ENCODE data around the gene KRTAP2-4.
"Not testable (repeated sequence)": the region's sequence is repeated elsewhere in the genome, so short reads cannot be mapped to it uniquely, and the experiment has no call there.

The KRTAP2-4 gene, protein sequence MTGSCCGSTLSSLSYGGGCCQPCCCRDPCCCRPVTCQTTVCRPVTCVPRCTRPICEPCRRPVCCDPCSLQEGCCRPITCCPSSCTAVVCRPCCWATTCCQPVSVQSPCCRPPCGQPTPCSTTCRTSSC

DNA sequence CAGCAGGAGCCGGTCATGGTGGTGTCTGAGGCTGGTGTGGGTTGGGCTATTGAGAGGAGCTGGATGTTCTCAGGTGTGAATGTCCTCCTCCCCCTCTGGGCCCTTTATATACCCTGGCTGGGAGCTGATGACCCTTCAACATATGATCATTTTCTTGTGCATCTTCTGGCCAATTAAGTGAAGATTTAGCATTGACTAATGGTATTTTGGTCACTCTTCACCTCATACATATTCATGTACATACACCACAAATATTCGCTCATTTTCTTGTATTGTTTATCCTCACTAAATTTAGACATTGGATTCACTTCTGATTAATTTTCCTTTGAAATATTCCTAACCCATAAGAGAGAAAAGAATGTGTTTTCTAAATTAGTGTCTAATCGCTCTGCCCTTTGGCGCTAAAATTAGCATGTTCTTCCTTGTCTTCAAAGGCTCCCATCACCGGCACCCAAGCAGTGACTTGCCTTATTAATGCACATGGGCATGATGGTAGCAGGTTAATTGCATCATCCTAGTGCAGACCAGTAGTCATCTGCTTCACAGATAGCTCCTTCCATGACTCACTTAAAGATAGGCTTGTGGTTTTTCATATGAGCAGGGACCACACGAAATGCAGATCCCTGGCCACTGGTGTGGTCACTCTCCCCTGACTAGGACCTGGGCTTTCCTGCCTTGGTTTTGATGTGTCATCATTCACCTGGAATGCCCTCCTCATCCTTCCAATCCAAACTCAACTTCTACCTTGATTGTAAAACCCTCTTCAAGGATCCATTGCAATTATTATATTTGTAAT, at the start of gene KRTAP2-4:
Gene KRTAP2-4 (minus strand): TSS at position 51 of the 796 bp plus-strand sequence. CDS start 34 bp downstream, at position 17.
- DNase-seq (ENCODE audit: low spot score): peak; percentile 72

DNA sequence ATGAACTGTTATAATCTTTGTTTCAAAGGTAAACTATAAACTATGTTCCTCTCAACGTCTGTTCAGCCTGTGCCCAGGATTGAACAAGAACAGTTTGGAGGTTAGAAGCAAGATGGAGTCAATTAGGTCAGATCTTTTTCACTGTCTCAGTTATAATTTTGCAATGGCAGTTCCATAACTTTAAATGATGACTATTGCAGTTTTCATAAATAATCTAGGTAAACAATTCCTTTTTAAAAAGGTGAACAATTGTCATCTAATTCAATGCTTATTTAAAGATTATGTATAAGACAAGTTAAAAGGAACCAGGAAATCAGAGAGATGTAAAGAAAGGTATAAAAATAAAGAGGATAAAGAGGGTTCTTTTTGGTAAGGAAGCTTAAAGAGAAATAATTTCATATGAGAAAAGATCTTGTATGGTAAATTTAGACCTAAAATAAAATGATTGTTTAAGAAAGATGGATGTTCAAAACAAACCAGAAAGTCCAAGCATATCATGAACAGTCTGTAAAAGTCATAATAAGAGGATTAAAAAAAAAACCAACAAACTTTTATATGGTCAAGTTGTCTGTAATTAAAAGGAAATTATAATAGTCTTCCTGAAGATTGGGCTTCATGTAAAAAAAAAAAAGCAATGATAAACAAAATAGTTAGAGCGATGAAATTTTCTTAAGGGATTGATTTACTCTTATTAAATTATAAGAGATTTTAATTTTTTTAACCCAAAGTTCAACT, 45.6 kb upstream of the KRTAP2-4 start:
- no peak for DNase-seq (ENCODE audit: low spot score)

DNA sequence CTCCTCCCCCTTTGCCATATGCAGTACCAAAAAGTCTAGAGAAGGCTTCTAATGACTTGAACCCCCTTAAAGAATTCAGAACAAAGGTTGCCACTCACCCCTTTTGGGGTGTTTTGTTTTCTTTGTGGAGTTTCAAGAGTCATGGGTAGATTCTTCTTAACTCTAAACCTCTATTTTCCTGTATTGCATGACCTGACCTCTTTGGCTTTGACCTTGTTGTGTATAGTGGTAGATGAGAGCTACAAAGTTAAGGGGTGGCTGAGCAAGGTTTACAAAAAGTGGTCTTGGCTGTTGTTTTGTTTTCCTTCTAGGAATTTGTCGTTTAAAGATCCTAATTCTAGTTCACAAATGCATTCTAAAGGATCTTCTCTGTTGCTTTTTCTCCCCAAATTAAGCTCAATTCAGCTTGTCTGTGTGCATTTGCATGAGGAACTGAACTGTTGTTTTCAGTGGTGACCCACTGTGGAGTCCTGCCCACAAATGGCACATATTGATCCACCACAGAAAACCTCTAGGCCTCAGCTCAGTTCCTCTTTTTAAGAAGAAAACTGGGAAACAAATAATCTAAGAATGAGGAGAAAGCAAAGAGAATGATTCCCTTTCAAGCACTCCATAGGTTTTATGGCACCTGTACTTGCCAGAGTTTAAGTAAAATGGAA, 43.2 kb upstream of the KRTAP2-4 start:
- not testable (repeated sequence) for DNase-seq (ENCODE audit: low spot score)

DNA sequence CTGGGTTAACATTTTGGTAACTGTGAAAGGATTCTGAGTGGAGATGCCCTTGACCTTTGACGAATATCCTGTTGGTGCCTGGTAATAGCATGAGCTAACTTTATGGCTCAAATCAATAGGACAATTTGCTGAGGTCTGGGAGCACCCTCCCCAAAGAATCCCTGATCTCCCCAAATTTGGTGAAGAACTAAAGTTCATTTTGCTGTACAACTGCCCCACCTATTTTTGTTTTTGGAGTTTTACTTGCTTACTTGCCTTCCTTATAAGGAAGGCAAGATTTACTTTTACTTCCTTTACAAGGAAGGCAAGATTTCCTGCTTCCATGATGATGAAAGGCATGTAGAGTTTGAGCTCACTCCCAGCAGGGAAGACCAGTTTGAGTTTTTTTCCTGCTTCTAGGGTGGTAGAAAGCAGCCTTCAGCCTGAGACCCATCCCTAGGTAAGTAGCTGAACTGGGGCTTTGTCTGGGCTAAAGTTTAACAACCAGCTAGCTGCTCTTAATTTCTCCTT, 42.3 kb upstream of the KRTAP2-4 start:
- no peak for DNase-seq (ENCODE audit: low spot score)

DNA sequence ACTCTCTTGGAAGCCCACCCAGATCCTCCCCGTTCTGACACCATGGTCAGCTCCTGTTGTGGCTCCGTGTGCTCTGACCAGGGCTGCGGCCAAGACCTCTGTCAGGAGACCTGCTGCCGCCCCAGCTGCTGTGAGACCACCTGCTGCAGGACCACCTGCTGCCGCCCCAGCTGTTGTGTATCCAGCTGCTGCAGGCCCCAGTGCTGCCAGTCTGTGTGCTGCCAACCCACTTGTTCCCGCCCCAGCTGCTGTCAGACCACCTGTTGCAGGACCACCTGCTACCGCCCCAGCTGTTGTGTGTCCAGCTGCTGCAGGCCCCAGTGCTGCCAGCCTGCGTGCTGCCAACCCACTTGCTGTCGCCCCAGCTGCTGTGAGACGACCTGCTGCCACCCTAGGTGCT, 39.7 kb upstream of the KRTAP2-4 start, which contains the start of gene KRTAP4-9:
Gene KRTAP4-9 (plus strand): TSS at position 43 of the 400 bp plus-strand sequence. CDS start 0 bp downstream, at position 43.
- not testable (repeated sequence) for DNase-seq (ENCODE audit: low spot score)

DNA sequence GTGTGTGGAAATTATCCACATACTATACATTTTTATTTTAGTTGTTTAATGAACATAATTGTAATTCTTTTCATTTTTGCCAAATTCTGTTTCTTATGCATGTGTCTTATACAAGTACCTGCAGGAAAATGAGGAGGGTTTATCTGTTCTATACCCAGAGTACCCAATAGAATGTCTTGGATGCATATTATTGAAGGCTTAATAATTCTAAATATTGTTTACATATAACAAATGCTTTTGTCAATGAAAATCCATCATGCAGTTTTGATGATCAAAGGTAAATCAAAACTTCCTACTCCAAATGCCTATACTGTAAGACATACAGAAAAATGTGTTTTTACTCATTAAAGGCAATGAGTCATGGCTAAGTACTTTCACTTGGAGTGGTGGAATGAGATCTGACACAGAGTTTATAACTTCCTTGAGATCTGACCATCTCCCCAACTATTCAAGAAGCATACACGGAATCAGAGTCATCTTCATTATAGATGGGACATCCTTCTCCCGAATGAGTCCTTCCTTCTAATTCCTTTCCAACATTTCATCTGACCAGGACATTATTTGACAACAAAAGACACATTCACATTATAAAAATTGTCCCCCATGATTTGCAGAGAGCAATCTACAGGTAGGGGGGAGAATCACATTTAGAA, 38.8 kb upstream of the KRTAP2-4 start:
- DNase-seq (ENCODE audit: low spot score): not testable (repeated sequence)

DNA sequence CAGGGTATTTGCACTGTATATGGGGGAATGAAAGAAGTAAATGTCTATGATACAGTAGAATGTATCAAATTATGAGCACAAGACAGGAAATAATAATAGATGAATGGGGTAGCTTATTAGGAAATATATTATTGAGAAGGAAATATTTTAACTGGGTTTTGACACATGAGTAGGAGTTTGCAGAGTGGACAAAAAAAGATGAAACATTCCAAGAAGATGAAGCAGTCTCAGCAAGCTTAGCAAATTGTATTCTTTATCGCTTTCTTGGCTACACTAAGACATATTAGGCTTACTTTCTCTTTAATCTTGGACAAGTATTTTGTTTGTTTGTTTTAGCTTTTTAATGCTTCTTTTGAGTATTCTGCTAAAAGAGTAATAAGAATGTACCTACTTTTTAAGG, 38.2 kb upstream of the KRTAP2-4 start:
- DNase-seq (ENCODE audit: low spot score): no peak

DNA sequence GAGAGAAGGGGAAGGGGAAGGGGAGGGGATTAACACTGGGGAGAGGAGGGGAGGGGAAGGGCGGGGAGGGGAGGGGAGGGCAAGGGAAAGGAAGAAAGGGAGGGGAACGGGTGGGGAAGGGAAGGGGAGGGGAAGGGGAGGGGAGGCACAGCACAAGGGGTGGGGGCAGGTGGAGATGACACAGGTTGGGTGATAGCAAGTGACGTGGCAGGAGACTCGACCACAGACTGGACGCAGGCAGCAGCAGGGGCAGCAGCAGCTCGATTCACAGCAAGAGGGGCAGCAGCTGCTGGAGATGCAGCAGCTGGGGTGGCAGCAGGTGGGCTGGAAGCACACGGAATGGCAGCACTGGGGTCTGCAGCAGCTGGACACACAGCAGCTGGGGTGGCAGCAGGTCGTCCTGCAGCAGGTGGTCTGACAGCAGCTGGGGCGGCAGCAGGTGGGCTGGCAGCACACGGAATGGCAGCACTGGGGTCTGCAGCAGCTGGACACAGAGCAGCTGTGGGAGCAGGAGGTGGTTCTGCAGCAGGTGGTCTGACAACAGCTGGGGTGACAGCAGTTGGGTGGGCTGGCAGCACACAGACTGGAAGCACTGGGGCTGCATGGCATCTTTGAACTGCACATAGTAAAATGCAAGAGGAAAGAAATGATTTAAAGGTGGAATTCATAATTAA, 36.0 kb upstream of the KRTAP2-4 start, which contains the start of gene KRTAP4-16:
Gene KRTAP4-16 (minus strand): TSS at position 624 of the 674 bp plus-strand sequence. CDS start 0 bp downstream, at position 624.
- no peak for DNase-seq (ENCODE audit: low spot score)

DNA sequence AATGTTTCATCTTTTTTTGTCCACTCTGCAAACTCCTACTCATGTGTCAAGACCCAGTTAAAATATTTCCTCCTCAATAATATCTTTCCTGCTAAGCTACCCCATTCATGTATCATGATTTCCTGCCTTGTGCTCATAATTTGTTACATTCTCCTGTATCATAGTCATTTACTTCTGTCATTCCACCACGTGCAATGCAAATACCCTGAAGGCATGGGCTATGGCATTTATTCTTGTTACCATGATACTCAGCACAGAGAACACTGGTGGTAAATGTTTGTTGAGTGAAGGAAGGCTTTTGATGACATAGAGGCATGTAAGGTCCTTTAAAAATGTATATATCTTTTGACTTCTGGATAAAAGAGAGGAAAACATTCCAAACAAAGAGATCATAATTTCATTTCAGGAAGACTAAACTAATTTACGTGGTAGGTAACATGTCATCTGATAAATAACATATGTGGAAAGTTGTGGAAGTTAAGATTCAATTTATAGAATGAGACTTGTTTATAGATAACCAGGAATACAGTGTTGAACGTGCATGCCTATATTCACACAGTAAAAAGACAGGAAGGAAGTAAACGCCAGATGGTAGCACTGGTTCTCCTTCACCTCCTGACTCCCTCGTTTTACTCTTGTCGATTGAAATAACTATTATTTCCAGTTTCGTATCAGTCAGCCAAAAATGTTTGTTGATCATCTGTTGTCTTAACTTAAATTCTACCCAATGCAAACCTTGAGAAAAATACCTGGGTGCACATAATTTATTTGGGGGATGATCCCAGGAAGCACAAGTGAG, 34.2 kb upstream of the KRTAP2-4 start:
- not testable (repeated sequence) for DNase-seq (ENCODE audit: low spot score)

DNA sequence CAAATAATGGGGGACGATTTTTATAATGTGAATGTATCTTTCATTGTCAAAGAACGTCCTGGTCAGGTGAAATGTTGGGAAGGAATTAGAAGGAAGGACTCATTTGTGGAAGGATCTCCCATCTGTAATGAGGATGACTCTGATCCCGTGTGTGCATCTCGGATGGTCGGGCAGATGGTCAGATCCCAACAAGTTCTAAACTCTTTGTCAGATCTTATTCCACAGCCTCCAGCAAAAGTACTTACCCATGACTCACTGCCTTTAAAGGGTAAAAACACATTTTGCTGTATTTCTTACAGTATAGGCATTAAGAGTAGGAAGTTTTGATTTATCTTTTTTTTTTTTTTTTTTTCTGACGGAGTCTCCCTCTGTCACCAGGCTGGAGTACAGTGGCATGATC, 32.8 kb upstream of the KRTAP2-4 start:
- no peak for DNase-seq (ENCODE audit: low spot score)

DNA sequence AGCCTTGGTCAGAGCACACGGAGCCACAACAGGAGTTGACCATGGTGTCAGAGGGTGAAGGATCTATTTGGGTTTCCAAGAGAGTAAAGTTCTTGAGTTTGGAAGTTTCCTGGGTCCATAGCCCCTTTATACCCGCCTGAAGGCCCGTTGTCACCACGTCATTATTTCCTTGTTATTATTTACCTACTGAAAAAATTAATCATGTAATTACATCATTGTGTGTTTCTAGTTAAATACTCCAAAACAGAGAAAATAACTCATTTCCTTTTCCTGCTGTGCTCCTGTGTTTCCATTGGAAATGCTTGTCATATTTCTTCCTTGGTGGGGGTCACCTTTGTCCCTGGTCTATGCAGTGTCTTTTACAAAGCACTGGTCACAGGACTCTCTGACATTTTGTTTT, 32.4 kb upstream of the KRTAP2-4 start, which contains the start of gene KRTAP4-8:
Gene KRTAP4-8 (minus strand): TSS at position 101 of the 400 bp plus-strand sequence. CDS start 58 bp downstream, at position 43.
- no peak for DNase-seq (ENCODE audit: low spot score)

DNA sequence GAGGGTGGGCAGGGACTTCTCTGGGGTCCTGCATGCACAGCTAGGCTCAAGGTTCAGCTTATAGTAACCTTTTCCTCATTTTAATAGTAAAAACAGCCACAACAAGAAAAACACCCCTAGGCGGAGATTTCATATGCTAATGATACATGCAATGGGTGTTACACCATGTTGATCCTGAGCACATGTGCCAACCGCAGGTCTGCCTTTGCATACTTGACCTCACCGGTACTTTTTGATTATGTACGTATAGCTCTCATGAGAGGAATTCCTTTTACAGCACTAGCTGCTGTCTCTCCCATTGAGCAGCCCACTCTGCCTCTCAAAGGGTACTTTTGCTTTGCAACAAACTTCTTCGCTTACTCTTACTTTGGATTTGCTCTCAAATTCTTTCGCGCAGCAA, 30.4 kb upstream of the KRTAP2-4 start:
- DNase-seq (ENCODE audit: low spot score): no peak

DNA sequence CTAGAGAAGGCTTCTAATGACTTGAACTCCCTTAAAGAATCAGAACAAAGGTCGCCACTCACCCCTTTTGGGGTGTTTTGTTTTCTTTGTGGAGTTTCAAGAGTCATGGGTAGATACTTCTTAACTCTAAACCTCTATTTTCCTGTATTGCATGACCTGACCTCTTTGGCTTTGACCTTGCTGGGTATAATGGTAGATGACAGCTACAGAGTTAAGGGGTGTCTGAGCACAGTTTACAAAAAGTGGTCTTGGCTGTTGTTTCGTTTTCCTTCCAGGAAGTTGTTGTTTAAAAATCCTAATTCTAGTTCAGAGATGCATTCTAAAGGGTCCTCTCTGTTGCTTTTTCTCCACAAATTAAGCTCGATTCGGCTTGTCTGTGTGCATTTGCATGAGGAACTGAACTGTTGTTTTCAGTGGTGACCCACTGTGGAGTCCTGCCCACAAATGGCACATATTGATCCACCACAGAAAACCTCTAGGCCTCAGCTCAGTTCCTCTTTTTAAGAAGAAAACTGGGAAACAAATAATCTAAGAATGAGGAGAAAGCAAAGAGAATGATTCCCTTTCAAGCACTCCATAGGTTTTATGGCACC, 23.2 kb upstream of the KRTAP2-4 start:
- not testable (repeated sequence) for DNase-seq (ENCODE audit: low spot score)

DNA sequence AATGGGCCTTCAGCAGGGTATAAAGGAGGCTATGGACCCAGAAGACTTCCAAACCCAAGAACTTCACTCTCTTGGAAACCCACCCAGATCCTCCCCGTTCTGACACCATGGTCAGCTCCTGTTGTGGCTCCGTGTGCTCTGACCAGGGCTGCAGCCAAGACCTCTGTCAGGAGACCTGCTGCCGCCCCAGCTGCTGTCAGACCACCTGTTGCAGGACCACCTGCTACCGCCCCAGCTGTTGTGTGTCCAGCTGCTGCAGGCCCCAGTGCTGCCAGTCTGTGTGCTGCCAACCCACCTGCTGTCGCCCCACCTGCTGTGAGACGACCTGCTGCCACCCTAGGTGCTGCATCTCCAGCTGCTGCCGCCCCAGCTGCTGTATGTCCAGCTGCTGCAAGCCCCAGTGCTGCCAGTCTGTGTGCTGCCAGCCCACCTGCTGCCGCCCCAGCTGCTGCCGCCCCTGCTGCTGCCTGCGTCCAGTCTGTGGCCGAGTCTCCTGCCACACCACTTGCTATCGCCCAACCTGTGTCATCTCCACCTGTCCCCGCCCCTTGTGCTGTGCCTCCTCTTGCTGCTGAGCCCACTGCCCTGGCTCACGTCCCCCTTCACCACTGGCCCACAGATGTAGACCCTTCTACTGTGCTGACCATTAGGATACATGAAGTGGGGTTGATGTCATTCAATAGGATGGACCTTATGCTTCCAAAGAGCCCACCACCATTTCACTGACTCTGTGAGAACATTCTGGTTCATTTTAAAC, 18.6 kb upstream of the KRTAP2-4 start, which contains the start of gene KRTAP4-7:
Gene KRTAP4-7 (plus strand): TSS at position 51 of the 757 bp plus-strand sequence. CDS start 57 bp downstream, at position 108.
- not testable (repeated sequence) for DNase-seq (ENCODE audit: low spot score)

DNA sequence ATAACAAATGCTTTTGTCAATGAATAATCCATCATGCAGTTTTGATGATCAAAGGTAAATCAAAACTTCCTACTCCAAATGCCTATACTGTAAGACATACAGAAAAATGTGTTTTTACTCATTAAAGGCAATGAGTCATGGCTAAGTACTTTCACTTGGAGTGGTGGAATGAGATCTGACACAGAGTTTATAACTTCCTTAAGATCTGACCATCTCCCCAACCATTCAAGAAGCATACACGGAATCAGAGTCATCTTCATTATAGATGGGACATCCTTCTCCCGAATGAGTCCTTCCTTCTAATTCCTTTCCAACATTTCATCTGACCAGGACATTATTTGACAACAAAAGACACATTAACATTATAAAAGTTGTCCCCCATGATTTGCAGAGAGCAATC, 17.7 kb upstream of the KRTAP2-4 start:
- DNase-seq (ENCODE audit: low spot score): not testable (repeated sequence)

DNA sequence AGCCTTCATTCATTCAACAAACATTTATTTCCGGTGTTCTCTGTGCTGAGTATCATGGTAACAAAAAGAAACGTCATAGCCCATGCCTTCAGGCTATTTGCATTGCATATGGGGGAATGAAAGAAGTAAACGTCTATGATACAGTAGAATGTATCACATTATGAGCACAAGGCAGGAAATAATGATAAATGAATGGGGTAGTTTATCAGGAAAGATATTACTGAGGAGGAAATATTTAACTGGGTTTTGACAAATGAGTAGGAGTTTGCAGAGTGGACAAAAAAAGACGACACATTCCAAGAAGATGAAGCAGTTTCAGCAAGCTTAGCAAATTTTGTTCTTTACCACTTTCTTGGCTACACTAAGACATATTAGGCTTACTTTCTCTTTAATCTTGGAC, 16.9 kb upstream of the KRTAP2-4 start:
- no peak for DNase-seq (ENCODE audit: low spot score)

DNA sequence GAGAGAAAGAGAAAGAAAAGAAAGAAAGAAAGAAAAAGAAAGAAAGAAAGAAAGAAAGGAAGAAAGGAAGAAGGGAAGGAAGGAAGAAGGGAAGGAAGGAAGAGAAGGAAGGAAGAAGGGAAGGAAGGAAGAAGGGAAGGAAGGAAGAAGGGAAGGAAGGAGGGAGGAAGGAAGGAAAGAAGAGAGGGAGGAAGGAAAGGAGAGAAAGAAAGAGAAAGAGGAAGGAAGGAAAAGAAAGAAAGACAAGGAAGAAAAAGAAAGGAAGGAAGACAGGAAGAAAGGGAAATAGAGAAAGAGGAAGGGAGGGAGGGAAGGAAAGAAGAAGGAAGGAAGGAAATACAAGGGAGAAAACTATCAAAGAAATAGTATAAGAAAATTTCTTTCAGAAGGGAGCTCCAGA, 11.1 kb upstream of the KRTAP2-4 start:
- no peak for DNase-seq (ENCODE audit: low spot score)

DNA sequence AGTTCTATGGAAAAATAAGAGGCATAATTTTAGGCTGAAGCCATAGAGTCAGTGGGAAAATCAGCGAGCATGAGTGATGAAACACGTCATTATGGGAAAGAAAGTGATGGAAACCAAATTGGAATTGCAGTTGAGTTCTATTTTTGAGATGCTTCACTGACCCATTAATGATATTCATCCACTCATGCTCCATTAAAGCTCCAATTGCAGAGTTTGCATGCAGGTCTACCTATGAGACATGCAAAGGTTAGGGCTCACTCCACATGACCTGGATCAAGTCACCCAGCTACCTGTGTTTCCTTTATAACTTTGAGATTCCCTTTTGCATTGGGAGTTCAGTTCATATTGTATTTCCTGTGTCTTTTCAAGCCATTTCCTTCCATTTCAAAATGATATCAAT, 8.0 kb upstream of the KRTAP2-4 start:
- DNase-seq (ENCODE audit: low spot score): no peak

Data from AG08396 (cell line).